GM12865 (cell line): ENCODE measurements around the gene CFD.
"Not testable (repeated sequence)": the region's sequence is repeated elsewhere in the genome, so short reads cannot be mapped to it uniquely, and the experiment has no call there.

Experiments
- DNase-seq: peaks from one replicate; pipeline ENCODE4 v3.0.0; 2010; ENCODE audit warnings: low read depth
- H3K4me3 ChIP-seq: 2 replicates; pipeline ENCODE4 v1.5.1; 2011; ENCODE audit warnings: mild to moderate bottlenecking, low read depth, low read length, control low read depth
- TF ChIP-seq, protein P1 (sequence below): IDR thresholded peaks from 2 replicates; pipeline ENCODE4 v1.5.1; 2011; ENCODE audit warnings: low read length, control low read depth, low read depth, inconsistent platforms; ENCODE audit not compliant: insufficient read depth; ENCODE audit errors: missing control alignments

CFD gene

DNA sequence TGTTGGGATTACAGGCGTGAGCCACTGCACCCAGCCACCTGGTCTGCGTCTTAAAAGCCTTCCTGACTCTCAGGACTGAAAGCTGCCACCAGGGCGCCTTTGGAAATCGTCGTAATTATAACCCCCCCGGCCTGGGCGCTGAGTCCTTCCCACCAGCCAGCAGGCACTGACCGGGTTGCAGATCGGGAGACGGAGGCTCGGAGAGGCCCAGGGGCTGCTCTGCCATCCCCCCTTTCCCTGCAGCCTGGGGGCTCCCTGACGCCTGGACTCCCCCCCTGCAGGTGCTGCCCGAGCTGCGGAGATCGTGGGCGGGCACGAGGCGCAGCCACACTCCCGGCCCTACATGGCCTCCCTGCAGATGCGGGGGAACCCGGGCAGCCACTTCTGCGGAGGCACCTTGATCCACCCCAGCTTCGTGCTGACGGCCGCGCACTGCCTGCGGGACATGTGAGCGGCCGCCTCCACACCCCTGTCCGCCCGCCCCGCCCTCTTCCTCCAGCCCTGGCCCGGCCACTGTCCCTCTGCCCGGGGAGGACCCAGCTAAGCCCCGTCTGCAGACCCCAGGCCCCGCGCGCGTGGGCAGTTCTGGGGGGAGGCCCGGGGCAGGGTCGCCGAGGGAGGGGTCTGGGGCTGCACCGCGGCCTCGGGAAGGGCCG, 16.2 kb upstream of the CFD start:
- no peak for DNase-seq
- TF ChIP-seq, protein P1, sequence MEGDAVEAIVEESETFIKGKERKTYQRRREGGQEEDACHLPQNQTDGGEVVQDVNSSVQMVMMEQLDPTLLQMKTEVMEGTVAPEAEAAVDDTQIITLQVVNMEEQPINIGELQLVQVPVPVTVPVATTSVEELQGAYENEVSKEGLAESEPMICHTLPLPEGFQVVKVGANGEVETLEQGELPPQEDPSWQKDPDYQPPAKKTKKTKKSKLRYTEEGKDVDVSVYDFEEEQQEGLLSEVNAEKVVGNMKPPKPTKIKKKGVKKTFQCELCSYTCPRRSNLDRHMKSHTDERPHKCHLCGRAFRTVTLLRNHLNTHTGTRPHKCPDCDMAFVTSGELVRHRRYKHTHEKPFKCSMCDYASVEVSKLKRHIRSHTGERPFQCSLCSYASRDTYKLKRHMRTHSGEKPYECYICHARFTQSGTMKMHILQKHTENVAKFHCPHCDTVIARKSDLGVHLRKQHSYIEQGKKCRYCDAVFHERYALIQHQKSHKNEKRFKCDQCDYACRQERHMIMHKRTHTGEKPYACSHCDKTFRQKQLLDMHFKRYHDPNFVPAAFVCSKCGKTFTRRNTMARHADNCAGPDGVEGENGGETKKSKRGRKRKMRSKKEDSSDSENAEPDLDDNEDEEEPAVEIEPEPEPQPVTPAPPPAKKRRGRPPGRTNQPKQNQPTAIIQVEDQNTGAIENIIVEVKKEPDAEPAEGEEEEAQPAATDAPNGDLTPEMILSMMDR: no peak
- H3K4me3 ChIP-seq: no peak overlapping the region

- TF ChIP-seq, protein P1: no peak
- no peak overlapping the region for H3K4me3 ChIP-seq
- no peak for DNase-seq
These were observed 15.5 kb upstream of the CFD start for GRCh38 chr19:843836-844545.

GRCh38 chr19:844546-844971, 14.9 kb upstream of the CFD start:
- DNase-seq: no peak
- TF ChIP-seq, protein P1: no peak
- H3K4me3 ChIP-seq: no peak overlapping the region

- no peak for DNase-seq
- TF ChIP-seq, protein P1: no peak
- no peak overlapping the region for H3K4me3 ChIP-seq
These were observed 13.6 kb upstream of the CFD start for GRCh38 chr19:845707-846521.

DNA sequence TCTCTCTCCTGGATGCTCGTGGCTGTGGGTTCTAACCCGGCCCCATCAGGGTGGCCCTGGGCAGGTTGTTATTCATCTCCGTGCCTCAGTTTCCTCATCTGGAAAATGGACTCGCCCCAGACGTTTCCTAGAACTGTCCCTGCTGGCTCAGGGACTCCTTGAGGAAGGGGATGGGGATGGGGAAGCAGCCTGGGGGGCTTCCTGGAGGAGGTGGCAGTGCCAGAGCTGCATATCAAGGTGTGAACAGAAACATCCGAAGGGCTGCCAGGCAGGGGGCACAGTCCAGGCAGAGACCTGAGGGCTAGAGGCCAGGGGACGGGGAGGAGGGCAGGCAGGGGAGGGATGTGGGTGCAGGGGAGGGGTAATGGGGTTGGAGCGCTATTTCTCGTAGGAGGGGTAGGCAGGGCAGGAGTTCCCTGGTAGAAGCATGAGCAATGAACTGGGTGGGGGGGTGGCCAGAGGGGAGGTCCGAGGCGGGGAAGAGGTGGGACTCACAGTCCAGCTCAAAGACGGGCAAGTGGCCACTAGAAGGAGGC, 11.0 kb upstream of the CFD start:
- DNase-seq: no peak
- TF ChIP-seq, protein P1: no peak
- no peak overlapping the region for H3K4me3 ChIP-seq

- H3K4me3 ChIP-seq, DNase-seq: not testable (repeated sequence)
These were observed 10.3 kb upstream of the CFD start for GRCh38 chr19:849195-849594.
